Loucy (cell line): ENCODE results near the gene SCUBE2.

Experiments
- EZH2phosphoT487 ChIP-seq: fragments of 200-600 bp; IDR thresholded peaks from 2 replicates; pipeline ENCODE4 v1.6.1; 2018; ENCODE audit warnings: antibody characterized with exemption, mild to moderate bottlenecking, moderate library complexity, borderline replicate concordance
- TF ChIP-seq, protein P1 (sequence below): fragments of 200-600 bp; sonication (generic); conservative IDR thresholded peaks from 2 replicates; pipeline ENCODE4 v1.5.1; 2014; ENCODE audit warnings: mild to moderate bottlenecking, antibody characterized with exemption, low read length

DNA sequence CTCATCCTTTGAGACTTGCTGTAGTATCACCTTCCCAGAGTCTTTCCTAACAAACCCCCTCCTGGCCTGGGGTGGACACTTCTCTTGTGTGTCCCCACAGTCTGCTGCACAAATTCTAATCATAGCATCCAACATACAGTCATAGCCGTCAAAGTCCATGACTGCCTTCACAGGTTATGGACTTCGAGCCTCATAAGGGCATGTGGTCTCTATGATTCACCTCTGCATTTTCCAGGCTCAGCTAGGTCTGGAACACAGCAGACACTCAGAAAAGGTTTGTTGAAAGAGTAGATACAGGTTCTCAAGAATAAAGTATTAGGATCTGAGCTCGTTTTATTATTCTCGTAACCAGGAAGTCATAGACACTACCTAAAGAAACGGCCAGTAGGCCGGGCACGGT lies 13.2 kb upstream of the SCUBE2 start:
- TF ChIP-seq, protein P1, sequence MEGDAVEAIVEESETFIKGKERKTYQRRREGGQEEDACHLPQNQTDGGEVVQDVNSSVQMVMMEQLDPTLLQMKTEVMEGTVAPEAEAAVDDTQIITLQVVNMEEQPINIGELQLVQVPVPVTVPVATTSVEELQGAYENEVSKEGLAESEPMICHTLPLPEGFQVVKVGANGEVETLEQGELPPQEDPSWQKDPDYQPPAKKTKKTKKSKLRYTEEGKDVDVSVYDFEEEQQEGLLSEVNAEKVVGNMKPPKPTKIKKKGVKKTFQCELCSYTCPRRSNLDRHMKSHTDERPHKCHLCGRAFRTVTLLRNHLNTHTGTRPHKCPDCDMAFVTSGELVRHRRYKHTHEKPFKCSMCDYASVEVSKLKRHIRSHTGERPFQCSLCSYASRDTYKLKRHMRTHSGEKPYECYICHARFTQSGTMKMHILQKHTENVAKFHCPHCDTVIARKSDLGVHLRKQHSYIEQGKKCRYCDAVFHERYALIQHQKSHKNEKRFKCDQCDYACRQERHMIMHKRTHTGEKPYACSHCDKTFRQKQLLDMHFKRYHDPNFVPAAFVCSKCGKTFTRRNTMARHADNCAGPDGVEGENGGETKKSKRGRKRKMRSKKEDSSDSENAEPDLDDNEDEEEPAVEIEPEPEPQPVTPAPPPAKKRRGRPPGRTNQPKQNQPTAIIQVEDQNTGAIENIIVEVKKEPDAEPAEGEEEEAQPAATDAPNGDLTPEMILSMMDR, result no peak
- no peak for TF ChIP-seq EZH2phosphoT487
